Liver (tissue), 9 donors: Measurements from ENCODE around the gene SLC44A3. TPM values are rescaled to one million over a fixed set of nuclear protein-coding genes. Genes with fewer than 3 reads are reported as not detected.

ENCODE experiments used
- DNase-seq: peaks from one replicate; pipeline ENCODE4 v3.0.0-alpha.2; 2017; ENCODE audit warnings: low spot score
- H3K27ac ChIP-seq, 2 donors: one replicate each; pipeline ENCODE4 v1.7.0; 2013; ENCODE audit warnings: inconsistent platforms in 2 of 2, low read length in 2 of 2, control low read depth in 1 of 2, low read depth in 1 of 2, mild to moderate bottlenecking in 1 of 2
- H3K27me3 ChIP-seq, 4 donors: one replicate each; pipeline versions ENCODE4 v1.6.1 to v1.7.0; 2013; ENCODE audit warnings: low read length in 3 of 4, inconsistent platforms in 1 of 4, mild to moderate bottlenecking in 1 of 4, moderate library complexity in 1 of 4; ENCODE audit not compliant: control insufficient read depth in 4 of 4, insufficient read depth in 4 of 4
- H3K36me3 ChIP-seq, 4 donors: one replicate each; pipeline versions ENCODE4 v1.6.1 to v1.7.0; 2013; ENCODE audit warnings: low read length in 3 of 4, mild to moderate bottlenecking in 3 of 4, low read depth in 1 of 4, moderate library complexity in 1 of 4; ENCODE audit not compliant: control insufficient read depth in 4 of 4, insufficient read depth in 3 of 4
- H3K4me1 ChIP-seq, 4 donors: one replicate each; pipeline versions ENCODE4 v1.6.1 to v1.7.0; 2013; ENCODE audit warnings: low read length in 3 of 4, mild to moderate bottlenecking in 3 of 4, moderate library complexity in 1 of 4; ENCODE audit not compliant: control insufficient read depth in 4 of 4, insufficient read depth in 4 of 4
- H3K4me3 ChIP-seq, 3 donors: one replicate each; pipeline versions ENCODE4 v1.6.1 to v1.7.0; 2013; ENCODE audit warnings: low read length in 3 of 3, control low read depth in 1 of 3, low read depth in 1 of 3, mild to moderate bottlenecking in 1 of 3
- H3K9ac ChIP-seq, 2 donors: one replicate each; pipeline ENCODE4 v1.7.0; 2013; ENCODE audit warnings: low read length in 2 of 2, mild to moderate bottlenecking in 2 of 2, moderate library complexity in 2 of 2, control low read depth in 1 of 2, low read depth in 1 of 2
- H3K9me3 ChIP-seq, 4 donors: one replicate each; pipeline versions ENCODE4 v1.6.1 to v1.7.0; 2013; ENCODE audit warnings: low read length in 3 of 4; ENCODE audit not compliant: control insufficient read depth in 4 of 4
- ATF3 ChIP-seq: IDR thresholded peaks from 2 replicates; pipeline ENCODE4 v1.6.1; 2016; ENCODE audit warnings: antibody characterized with exemption
- CTCF ChIP-seq: fragments of 150-350 bp; IDR thresholded peaks from 2 replicates; pipeline ENCODE4 v1.5.1; 2017; ENCODE audit warnings: improper control_type of control experiment, low read depth, low read length; ENCODE audit not compliant: missing input control
- GABPA ChIP-seq, 2 donors: IDR thresholded peaks in 1 of 2; conservative IDR thresholded peaks in 1 of 2; 2 replicates each; pipeline ENCODE4 v1.6.1; 2016; ENCODE audit warnings: antibody characterized with exemption in 2 of 2, mild to moderate bottlenecking in 1 of 2, moderate library complexity in 1 of 2
- JUND ChIP-seq, 2 donors: IDR thresholded peaks; 2 replicates each; pipeline ENCODE4 v1.6.1; 2016; ENCODE audit warnings: antibody characterized with exemption in 2 of 2
- RAD21 ChIP-seq, 2 donors: IDR thresholded peaks; 2 replicates each; pipeline ENCODE4 v1.6.1; 2016; ENCODE audit warnings: antibody characterized with exemption in 2 of 2, mild to moderate bottlenecking in 2 of 2
- REST ChIP-seq: IDR thresholded peaks from 2 replicates; pipeline ENCODE4 v1.6.1; 2016; ENCODE audit warnings: antibody characterized with exemption, mild to moderate bottlenecking
- RXRA ChIP-seq, 2 donors: IDR thresholded peaks; 2 replicates each; pipeline ENCODE4 v1.6.1; 2017 to 2018; ENCODE audit warnings: antibody characterized with exemption in 2 of 2, mild to moderate bottlenecking in 1 of 2
- SP1 ChIP-seq: IDR thresholded peaks from 2 replicates; pipeline ENCODE4 v1.6.1; 2018; ENCODE audit warnings: antibody characterized with exemption, mild to moderate bottlenecking
- TAF1 ChIP-seq: conservative IDR thresholded peaks from 2 replicates; pipeline ENCODE4 v1.6.1; 2016; ENCODE audit warnings: antibody characterized with exemption, mild to moderate bottlenecking
- YY1 ChIP-seq: IDR thresholded peaks from 2 replicates; pipeline ENCODE4 v1.6.1; 2016; ENCODE audit warnings: antibody characterized with exemption, mild to moderate bottlenecking
- WGBS: extraction: QIAGEN DNeasy Blood & Tissue Kit; methylation state at CpG from one replicate; pipeline ENCODE4 v1.1.7; 2013; 5-methylcytosine and 5-hydroxymethylcytosine counted together
- polyA plus RNA-seq, 2 donors: library from polyadenylated mRNA; stranded (reverse) in 1 of 2; unstranded in 1 of 2; fragments of 200-250 nt in 1 of 2; fragments of >200 nt in 1 of 2; fragmentation: Nextera tagmentation in 1 of 2; extraction: Ambion mirVana in 1 of 2; gene quantifications; one replicate each; pipeline versions ENCODE4 v1.2.1 to v1.2.3, GENCODE V29; 2013 to 2015
- total RNA-seq, 2 donors: library from RNA; depleted of rRNA; stranded (reverse); fragments of >200 nt; gene quantifications; one replicate each; pipeline ENCODE4 v1.2.3, GENCODE V29; 2014
- TF ChIP-seq, protein P1 (sequence below): IDR thresholded peaks from 2 replicates; pipeline ENCODE4 v1.6.1; 2016; ENCODE audit warnings: antibody characterized with exemption
- donor health status: healthy.
- donor health status: healthy.
- donor health status: healthy.
- donor health status: healthy.
- donor health status: healthy.

Gene SLC44A3
- total and polyA plus RNA-seq, 4 donors: 2.4 to 2.8 (median 2.7) TPM

GRCh38 chr1:94925004-94925403 lies 104.8 kb downstream of the SLC44A3 start (continued):
- TF ChIP-seq SP1 (no peak), RXRA (IDR thresholded peaks at IDR 0.05) (no peak)

GRCh38 chr1:94925561-94926125 lies 105.5 kb downstream of the SLC44A3 start:
- Histone ChIP-seq H3K9ac (peak overlapping the region; percentile 77 to 90), H3K4me3 (peak overlapping the region; percentile 59 to 91 (median 85)), H3K27me3 (no peaks in the 10 kb centered on the region), H3K9me3 (no peaks in the 10 kb centered on the region), H3K4me1 (peaks cover 2 to 54% (median 23%) of the 10 kb centered on the region in 4 donors), H3K36me3 (no peaks in the 10 kb centered on the region), H3K27ac (peak overlapping the region; percentile 96 to 98)
- WGBS: 2% methylated on average over 23 of the region's 23 CpGs
- TF ChIP-seq JUND (IDR thresholded peaks at IDR 0.05): peak; percentile 72 to 92
- peak in 1 of 2 donors; percentile 3 for TF ChIP-seq RXRA (IDR thresholded peaks at IDR 0.05)
- TF ChIP-seq YY1: peak; percentile 24
- TF ChIP-seq REST: no peak
- TF ChIP-seq, protein P1, sequence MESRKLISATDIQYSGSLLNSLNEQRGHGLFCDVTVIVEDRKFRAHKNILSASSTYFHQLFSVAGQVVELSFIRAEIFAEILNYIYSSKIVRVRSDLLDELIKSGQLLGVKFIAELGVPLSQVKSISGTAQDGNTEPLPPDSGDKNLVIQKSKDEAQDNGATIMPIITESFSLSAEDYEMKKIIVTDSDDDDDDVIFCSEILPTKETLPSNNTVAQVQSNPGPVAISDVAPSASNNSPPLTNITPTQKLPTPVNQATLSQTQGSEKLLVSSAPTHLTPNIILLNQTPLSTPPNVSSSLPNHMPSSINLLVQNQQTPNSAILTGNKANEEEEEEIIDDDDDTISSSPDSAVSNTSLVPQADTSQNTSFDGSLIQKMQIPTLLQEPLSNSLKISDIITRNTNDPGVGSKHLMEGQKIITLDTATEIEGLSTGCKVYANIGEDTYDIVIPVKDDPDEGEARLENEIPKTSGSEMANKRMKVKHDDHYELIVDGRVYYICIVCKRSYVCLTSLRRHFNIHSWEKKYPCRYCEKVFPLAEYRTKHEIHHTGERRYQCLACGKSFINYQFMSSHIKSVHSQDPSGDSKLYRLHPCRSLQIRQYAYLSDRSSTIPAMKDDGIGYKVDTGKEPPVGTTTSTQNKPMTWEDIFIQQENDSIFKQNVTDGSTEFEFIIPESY: no peak
- peak in 1 of 2 donors; percentile 51 for TF ChIP-seq RAD21 (IDR thresholded peaks at IDR 0.05)
- TF ChIP-seq GABPA (IDR thresholded peaks at IDR 0.05 in 1 of 2, conservative IDR thresholded peaks at IDR 0.05 in 1 of 2): no peak
- peak; percentile 34 for TF ChIP-seq ATF3
- peak; percentile 29 for TF ChIP-seq TAF1
- DNase-seq: peak; percentile 57

DNA sequence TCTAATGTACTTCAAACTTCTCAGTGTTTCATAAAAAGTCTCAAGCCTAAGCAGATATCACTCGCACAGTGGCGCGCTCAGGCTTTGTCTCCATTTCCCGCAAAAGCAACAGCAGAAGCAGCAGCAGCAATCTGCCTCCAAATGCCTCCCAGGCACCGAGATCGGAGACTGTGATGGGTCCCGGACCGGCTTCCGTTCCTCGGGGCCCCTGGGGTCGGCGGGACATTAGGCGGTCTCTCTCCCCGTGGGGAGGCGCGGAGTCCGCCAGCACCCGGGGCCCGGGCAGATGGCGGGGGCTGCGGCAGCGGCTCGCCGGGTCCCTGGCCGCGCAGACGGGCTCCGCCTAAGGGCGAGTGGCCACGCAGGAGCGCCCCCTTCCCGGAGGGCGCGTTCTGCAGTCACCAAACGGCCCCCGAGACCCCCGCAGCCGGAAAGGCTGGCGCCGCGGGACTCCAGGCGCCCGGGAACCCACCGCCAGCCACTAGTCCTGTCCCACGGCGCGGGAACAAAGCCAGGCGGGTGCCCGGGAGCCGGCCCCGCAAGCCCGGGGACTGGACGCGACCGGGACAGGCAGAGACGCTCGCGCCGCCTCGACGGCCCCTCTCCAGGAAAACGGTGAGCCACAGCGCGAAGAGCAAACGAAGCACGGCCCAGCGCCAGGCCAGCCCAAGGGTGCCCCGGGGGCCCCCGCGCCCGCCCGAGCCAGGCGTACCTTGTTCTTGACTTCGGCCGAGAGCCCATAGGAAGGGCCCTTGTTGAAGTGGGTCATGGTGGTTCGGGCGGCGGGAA lies 106.2 kb downstream of the SLC44A3 start:
- Histone ChIP-seq H3K27me3 (no peaks in the 10 kb centered on the region), H3K27ac (peak overlapping the region; percentile 96 to 98), H3K9ac (peak overlapping the region; percentile 77 to 90), H3K9me3 (no peaks in the 10 kb centered on the region), H3K4me1 (peaks cover 2 to 53% (median 23%) of the 10 kb centered on the region in 4 donors), H3K36me3 (no peaks in the 10 kb centered on the region), H3K4me3 (peak overlapping the region; percentile 59 to 91 (median 85))
- TF ChIP-seq CTCF (peak; percentile 28), RAD21 (IDR thresholded peaks at IDR 0.05) (no peak)
- under 1% methylated on average over 78 of the region's 78 CpGs for WGBS
- peak; percentile 67 for DNase-seq
